CD4-positive, alpha-beta T cell treated with Interleukin-15 for 4 hours (primary cell): ENCODE data around the gene PTPRJ.

Experiments used
- DNase-seq: peaks from one replicate; pipeline ENCODE4 v3.0.0-alpha.2; 2020; ENCODE audit warnings: low spot score

The PTPRJ gene

GRCh38 chr11:47969401-47969800 lies 11.0 kb upstream of the PTPRJ start:
- no peak for DNase-seq

DNA sequence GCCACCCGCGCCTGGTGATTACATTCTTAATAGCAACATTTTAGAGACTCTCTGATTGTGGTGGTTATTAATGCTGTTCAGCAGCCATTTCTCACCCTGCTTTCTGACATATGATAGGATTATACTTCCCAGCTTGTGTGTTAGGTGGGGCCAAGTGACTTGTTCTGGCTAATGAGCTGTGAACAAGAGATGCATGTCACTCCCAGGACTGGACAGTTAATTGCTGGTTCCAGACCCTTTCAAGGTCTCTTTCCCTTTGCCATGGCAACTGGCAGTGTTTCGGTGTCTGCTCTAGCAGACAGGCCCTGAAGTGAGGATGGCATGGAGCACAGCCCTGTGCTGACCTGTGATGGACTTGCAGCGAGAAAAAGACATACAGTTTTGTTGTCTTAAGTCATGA lies 8.9 kb upstream of the PTPRJ start:
- DNase-seq = no peak

- DNase-seq = no peak
These were observed 7.2 kb upstream of the PTPRJ start for GRCh38 chr11:47973173-47973572.

DNA sequence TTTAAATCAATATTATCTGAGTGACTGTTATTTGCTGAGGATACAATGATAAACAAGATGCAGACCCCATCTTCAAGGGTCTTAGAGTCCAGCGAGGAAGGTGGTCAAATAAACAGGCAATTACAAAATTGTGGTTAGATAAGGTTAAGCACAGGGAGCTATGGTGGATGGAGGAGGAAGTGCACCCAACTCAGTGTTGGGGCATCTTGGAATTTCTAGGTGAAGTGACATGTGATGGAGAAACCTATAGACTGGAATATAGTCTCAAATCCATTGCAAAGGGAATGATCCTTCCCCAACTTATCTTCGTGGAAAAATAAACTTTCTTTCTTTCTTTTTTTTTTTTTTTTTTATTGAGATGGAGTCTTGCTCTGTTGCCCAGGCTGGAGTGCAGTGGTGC lies 3.4 kb upstream of the PTPRJ start:
- no peak for DNase-seq

DNA sequence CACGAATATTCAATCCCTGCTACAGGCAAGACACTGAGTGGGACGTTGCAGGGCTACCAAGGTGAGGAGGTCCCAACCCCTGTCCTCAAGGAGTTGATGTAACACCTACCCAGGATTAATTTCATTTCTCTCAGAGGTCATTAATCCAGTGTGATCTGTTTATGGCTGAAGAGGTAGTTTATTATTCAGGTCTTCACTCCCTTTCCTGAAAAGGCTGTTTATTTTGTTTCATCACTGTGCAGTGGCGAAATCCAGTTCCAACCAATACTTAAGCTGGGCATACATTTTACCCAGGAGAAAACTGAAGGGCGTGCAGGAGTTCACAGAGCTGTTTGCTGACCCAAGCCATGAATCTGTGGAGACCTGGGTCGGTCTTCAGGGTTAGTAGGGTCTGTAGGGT lies 2.7 kb upstream of the PTPRJ start:
- DNase-seq = no peak

DNA sequence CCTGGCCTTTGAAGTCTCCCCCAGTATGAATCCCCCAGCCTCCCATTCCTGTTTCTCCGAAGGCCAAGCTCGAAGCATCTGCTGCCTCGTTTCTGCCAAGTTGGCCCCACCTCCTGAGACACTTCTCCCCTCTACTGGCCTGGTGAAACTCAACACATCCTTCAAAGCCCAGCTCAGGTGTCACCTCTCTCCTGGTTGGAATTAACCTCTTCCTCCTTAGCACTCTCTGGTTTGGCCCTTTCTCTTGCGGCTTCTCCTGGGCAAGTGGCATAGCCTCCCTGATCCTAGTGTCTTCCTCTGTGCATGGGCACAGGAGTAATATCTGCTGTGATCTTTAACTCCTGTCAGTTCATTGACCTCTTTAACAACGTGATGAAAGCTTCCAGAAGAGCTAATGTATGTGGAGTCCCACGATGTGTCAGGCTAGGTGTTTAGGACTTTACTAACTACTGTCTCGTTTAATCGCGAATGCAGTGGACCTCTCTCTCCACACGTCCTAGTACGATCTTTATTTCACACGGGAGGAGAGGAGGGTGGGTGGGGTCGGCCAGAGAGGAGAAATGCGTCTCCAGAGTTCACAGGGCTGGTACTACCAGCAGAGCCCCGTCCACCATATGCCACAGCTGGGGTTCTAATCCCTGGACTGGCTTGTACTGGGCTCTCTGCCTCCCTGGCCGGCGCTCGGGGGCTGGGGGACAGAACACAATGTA lies 826 bp upstream of the PTPRJ start:
- no peak for DNase-seq

DNA sequence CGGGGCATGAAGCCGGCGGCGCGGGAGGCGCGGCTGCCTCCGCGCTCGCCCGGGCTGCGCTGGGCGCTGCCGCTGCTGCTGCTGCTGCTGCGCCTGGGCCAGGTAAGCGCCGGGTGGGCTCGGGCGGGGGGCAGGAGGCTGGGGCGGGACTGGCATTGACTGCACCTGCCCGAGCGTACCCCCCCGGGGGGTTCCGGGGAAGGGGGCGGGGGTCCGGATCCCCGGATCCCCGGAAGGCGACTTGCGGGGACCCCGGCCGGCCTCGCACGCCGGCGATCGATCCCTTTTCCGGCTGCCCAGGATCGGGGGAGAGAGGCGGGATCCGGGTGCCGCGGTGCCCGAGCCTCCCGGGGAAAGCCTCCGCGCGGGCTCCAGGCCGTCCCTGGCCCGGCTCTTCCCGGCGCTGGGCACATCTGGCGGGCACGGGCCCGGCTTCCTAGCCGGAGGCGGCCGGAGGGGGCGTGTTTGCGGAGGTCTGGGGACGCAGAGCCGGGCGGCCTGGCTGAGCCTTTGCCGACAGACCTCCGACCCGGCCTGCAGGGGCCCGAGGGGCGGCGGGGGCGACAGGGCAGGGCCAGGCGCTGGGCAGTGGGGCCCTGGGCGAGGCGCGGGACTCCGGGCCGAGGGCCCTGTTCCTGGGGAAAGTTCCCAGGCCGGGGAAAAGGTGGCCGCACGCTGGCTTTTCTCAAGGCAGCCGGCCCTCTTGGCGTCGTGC lies 705 bp downstream of the PTPRJ start:
- no peak for DNase-seq

DNA sequence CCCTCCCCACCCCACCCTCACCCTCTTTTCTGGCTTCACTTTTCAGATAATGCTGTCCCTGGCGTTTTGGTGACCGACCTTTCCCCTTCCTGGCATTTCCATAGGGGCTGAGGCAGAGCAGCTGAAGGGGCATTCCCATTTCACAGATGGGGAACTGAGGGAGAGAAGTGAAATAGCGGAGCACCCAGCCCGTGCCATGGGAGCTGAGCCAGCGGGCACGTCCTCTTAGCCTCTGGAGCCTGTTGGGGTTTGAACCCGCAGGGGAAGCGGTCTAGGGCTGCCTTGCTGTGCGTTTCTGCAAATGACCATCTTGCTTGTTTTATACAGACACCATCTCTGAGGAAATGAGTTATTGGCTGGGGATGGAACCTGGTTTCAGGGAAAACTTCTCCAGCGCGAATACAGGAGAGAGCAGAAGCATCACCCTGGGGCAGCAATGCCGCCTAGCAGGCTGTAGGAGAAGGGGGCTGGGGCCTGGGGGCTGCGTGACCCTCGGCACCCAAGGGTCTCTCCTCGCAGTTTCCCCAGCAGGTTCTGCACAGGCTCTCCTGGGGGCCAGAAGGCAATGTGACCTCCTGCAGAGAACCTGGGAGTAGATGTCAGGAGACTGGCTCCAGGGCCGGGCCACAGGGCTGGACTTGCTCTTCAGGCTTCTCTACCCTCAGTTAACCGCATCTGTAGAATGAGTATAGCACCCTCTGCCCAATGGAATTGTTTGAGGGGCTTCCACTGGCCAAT lies 1.5 kb downstream of the PTPRJ start:
- no peak for DNase-seq

- DNase-seq = no peak
These were observed 2.3 kb downstream of the PTPRJ start for GRCh38 chr11:47982616-47983015.

DNA sequence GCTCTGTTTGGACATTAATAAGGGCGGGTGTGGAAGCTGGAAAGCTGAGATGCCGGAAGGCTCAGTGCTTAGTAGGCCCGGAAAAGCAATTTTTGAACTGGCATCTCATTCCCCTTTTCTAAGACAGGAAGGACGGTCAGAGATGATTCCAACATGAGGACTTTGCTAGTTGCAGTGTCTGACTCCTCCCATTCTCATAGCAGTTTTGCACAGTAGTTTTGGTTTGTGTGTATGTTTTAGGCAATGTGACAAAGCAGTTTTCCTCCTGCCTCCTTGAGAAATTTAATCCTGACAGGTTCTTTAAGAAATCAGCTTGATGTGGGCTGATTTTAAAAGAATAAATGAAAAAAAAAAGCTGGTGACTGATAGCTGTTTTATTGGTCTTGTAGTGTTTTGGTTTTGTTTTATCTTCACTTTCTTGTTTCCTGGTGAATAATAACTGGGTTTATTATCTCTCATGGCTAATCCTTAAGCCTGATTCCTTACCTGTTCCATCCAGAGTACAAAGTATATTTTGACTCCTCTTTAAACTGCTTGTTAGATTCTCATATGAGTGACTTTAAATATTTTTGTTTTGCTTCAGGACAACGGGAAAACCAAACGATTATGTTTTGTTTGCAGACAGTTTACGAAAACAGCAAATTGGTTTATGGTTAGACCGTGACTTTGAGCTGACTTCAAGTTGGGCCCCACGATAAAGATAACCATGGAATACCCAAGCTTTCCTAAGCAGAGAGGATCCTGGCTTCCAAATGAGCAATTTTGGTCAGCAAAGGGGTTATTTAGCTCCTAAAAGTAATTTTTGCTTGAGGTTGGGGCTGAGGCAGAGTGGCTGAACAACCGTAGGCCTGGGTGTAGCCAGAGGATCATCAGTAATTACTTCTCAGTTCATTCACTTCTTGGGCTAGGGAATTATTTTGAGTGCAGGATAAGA lies 3.4 kb downstream of the PTPRJ start:
- no peak for DNase-seq

GRCh38 chr11:47986219-47986618 lies 5.9 kb downstream of the PTPRJ start:
- DNase-seq = no peak

DNA sequence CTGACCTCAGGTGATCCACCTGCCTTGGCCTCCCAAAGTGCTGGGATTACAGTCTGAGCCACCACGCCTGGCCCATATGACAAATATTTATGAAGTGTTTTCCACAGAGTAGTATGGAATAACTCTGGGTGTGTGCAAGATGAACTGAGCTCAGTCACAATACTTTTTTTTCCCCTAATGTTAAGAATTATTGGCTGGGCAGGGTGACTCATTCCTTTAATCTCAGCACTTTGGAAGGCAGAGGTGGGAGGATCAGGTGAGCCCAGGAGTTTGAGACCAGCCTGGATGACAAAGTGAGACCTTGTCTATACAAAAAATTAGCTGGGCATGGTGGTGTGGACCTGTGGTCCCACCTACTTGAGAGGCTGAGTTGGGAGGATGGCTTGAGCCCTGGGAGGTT lies 6.4 kb downstream of the PTPRJ start:
- DNase-seq = no peak

GRCh38 chr11:47987310-47987709 lies 7.0 kb downstream of the PTPRJ start:
- DNase-seq = no peak

- no peak for DNase-seq
These were observed 7.4 kb downstream of the PTPRJ start for GRCh38 chr11:47987781-47988180.

GRCh38 chr11:47989779-47990178 lies 9.4 kb downstream of the PTPRJ start:
- no peak for DNase-seq

DNA sequence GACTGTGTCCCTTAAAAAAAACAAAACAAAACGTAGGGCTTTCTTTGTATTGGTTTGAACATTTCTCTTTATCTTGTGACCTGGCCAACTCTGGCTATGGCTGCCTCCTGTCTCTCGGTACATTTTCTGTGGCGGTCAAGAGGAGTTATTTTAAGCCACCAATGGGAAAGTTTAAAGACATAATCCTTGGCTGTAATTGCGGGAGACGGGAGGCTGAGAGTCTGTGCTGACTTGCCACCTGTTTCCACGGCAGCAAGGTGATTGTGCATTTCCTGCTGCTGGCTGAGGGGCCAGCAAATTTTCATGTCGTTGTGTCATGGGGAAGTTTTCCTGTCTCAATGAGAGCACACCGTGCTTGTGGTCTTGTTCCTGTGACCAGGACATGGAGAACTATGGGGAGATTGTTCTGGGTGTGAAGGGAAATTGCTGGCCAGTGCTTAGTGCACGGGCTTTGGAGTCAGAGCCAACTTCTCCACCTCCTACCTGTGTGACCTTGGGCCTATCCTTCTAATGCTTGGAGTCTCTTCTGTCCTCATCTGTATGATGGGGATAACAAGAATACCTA lies 11.0 kb downstream of the PTPRJ start:
- no peak for DNase-seq

- DNase-seq = no peak
These were observed 11.5 kb downstream of the PTPRJ start for GRCh38 chr11:47991894-47992293.

GRCh38 chr11:47992959-47993820 lies 12.8 kb downstream of the PTPRJ start:
- DNase-seq = no peak

DNA sequence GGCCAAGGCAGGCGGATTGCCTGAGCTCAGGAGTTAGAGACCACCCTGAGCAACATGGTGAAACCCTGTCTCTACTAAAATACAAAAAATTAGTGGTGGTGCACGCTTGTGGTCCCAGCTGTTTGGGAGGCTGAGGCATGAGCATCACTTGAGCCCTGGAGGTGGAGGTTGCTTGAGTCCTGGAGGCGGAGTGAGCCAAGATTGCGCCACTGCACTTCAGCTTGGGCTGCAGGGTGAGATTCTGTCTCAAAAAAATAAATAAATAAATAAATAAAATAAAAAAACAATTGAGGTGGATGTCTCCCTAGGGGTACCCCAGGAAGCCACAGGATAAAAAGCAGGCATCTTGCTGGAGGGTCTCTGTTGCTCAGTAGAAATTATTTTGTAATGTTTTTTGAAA lies 14.1 kb downstream of the PTPRJ start:
- no peak for DNase-seq

- no peak for DNase-seq
These were observed 15.0 kb downstream of the PTPRJ start for GRCh38 chr11:47995360-47995769.
